Measurements from ENCODE around the gene DSCAML1.

DSCAML1 gene

DNA sequence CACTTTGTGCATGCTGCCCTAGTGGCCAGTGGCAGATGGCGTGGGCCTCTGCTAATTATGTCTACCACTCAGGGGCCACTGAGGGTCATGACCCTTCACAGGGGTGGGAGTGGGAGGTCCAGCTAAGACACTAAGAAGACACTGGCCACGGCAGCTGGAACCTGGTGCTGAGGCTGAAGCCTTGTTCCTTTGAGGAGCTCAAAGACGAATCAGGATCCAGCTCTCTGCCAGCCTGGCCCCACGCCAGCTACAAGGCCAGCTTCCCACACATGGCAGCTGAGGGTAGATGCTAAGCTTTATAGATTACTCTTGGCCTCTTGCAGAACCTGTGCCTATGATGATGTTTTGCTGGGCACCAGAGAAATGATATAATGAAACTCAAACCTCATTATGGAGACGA is 226.3 kb downstream of the DSCAML1 start:
- DNase-seq: no peak

DNA sequence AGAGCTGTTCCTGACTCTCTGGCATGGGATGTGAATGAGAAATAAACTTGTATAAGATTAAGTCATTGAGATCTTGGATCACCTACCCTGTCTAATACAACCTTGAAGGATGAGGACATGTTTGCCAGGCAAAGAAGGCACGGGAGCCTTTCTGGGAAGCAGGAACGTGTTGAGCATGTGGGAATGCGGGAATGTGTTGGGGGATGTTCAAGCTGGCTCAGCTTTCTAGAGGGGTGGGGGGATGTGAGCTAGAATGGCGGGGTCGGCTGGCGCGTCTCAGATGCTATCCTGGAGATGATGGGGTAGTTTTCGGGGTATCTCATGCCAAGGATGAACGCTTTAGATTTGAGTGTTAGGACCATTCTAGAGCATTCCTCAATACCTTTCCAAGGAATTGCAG is 227.1 kb downstream of the DSCAML1 start:
- DNase-seq: no peak

- no peak for DNase-seq
Observed at GRCh38 chr11:117565709-117566108, 231.3 kb downstream of the DSCAML1 start.

GRCh38 chr11:117564321-117564720 is 232.7 kb downstream of the DSCAML1 start:
- DNase-seq: no peak

- no peak for DNase-seq
Observed at GRCh38 chr11:117563556-117563955, 233.5 kb downstream of the DSCAML1 start.

DNA sequence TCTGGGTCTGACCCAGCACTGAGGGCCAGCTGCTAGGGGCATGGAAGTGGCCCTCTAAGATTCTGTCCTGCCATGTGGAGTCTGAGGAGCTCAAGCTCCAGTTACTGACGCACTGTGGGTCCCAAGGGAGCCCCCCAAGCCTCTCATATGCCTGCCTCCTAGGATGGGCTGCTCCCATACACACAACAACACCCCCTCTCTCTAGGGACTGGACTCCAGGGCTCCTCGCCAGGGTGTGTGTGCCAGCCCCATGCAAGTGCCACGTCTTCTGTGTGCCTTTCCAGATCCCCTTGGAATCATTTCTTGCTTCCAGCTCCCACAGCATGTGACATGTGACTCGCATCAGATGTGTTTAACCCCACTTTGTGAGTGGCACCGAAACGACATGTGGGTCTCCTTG is 234.9 kb downstream of the DSCAML1 start:
- no peak for DNase-seq

- DNase-seq: no peak
Observed at GRCh38 chr11:117560780-117561530, 236.1 kb downstream of the DSCAML1 start.

GRCh38 chr11:117559698-117560097 is 237.3 kb downstream of the DSCAML1 start:
- no peak for DNase-seq

DNA sequence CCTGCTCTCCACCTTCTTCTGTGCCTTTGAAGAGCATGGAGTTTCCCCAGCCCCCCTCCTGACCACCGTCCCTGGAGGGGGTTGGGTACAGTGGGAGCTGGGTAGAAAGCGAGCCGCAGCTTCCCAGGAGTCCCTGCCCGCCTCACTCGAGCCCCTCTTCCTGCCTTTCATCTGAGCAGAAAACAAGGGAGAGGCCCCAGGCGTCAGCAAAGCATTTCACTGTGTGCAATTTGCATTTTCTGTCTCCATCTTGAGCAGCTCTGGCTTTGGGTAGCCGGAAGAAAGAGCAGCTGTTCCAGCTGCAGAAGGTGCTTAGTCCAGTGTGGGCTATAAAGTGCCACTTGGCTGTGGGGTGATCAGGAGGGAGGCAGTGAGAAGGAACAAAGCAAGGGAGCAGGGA is 239.7 kb downstream of the DSCAML1 start:
- no peak for DNase-seq

DNA sequence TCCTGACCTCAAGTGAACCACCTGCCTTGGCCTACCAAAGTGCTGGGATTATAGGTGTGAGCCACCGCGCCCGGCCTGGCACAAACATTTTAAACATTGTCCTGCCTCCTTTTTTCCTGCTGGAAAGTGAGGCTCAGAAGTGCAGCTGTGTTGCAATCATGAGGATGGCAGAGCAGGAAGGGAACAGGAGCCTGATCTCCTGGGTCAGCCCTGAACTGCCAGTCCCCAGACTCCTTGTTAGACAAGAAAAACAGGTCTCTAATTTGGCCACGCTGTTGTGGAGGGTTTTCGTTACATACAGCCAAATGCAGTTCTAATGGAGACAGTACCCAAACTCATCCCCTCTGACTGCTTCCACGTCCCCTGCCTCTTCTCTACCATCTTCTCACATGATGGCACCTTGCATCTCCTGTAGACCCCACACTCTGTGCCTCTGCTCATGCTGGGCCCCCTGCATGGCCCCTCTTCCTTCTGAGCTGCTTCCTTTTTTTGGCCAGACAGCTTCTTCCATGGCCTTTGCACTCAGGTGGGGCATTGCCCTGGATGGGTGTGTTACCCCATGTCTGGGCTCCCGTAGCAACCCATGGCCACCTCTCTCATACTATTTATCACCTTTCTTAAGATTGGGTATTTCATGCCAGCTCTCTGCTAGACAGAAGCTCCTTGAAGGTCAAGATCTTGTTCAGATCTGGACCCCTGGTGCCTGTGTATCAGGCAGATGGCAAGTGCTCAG is 242.2 kb downstream of the DSCAML1 start:
- no peak for DNase-seq

GRCh38 chr11:117552626-117553025 is 244.4 kb downstream of the DSCAML1 start:
- DNase-seq: no peak

DNA sequence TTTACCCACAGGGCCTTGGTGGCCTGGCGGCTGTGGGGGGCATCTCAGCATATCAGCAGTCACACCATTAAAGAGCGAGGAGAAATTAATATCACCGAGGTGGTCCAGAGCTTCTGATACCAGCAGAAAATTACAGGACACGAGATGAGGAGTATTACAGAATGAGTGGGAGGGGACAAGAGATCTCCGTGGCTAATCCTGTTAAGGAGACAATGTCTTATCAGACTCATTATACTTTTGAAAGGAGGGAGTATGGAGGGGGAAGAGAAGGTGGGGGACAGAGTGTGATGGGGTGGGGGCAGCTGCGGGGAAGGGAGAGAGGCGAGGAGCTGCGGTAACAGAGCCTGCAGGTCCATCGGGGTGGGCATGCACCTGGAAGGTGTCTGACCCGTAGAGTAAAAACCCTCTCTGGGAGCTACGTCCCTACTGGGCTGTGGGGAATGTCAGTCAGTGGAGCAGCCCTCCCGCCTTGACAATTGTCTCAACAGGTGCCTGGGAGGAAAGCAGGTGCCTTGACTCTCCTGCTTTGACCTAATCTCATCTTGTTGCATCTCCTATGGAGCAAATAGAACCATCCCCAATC is 245.2 kb downstream of the DSCAML1 start:
- no peak for DNase-seq

- DNase-seq: no peak
Observed at GRCh38 chr11:117550466-117550865, 246.6 kb downstream of the DSCAML1 start.

DNA sequence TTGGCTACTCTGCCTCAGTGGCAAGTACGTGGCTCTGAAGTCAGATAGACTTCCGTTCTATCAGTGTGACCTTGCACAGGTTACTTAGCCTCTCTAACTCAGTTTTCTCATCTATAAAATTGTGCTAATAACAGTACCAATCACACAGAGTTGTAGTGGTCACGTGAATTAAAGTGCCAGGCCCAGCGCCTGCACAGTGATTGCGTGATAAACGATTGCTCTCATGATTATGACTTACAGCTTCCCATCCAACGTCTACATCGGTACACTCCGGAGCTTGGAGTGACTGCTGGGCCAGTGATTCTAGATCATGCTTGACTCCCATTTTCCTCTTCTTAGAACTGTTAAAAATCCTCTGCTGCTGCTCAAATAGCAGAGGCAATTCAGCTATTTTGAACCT is 247.6 kb downstream of the DSCAML1 start:
- no peak for DNase-seq

GRCh38 chr11:117548876-117549275 is 248.1 kb downstream of the DSCAML1 start:
- no peak for DNase-seq

DNA sequence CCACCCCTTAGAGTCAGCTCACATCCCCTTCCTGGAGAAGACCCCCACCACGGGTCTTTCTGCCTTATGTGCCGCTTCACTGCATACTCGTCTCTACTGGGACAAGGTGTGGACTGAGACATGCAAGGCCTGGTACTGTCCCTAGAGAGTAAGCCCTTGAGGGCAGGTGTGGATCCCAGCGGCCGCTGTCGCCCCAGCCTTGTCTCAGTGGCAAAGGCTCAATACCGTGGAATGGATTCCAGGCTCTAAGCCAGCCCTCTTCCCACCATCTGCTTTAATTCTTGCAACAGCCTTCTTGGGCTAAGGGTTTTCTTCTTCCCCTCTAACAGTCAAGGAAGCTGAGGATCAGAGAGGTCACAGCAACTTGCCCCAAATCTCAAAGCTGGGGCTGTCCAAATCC is 249.1 kb downstream of the DSCAML1 start:
- no peak for DNase-seq

- DNase-seq: no peak
Observed at GRCh38 chr11:117547195-117547850, 249.7 kb downstream of the DSCAML1 start.

DNA sequence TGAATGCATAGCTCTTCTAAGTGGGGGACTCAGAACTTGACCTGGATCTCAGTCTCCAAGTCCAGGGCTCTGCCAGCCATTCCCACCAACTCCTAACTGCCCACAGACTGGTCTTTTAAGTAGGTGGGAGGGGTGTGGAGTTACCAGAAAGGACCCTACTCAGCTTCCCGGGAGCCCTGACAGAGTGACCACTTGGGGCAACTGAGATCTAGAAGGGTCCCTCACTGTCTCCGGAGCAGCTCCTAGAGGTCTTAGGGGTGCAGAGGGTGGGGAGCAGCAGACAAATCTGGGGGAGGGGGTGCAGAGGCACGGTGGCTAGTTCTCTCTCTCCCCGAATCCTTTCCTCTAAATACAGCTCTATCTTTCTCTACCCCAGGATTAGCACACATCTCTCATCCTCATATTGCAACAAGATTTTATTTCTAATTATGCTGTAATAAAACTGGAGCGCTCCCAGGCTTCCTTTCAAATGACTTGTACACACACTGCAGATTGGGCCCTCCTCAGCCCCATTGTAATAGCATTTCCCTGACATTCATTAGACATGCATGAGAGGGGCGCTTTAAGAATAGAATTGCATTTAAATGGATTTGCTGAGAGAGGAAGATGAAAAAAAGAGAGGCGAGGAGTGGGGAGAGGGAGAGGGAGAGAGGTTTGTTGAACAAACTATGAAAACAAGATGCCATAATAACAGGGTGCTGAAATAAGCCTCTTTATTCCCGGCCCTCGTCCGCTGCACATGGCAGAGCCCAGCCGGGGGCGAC is 250.4 kb downstream of the DSCAML1 start:
- DNase-seq: no peak

DNA sequence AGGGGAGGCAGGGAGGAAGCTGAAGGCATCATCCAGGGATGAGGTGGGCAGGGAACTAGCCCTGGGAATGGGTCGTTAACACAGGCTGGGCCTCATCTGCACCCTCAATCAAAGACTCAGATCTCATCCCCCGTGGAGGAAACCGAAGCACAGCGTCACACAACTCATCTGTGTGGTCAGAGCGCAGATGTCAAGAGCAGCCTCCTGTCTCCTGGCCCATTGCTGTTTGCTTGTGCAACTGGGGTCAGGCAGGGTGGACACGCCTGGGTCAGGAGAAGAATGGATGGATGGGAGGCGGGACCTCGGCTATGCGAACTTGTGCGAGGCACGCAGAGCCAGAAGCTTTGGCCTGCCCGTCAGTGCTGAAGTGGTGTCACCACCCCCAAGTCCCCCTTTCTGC is 251.3 kb downstream of the DSCAML1 start:
- DNase-seq: no peak

DNA sequence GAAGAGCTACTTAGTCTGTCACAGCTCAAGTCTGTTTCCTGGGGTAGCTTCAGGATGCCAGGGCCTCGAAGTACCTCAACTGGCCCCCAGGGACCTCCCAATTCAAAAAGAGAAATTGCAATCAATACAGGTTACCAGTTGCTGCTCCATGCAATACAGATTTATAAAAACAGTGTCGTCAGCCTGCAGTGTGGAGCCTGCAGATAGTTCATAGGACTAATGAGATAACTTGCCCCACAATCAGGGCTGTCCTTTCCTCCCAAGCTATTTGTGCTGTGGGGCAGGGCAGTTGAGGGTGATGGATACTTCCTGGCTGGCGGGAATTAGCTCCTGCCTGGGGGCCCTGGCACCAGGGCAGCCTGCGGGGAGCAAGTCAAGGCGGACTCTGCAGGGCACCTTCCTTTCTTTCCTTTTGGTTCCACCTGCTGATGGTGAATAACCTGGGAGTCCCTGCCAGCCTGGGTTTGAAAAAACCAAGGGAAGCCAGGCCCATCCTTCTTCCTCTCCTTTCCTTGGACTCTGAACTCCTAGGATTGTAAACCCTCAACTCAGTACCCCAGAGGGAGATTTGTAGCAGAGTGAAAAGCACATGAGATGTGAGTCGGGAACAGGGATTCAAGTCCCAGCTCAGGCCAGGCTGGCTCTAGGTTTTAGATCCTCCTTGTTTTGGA is 252.8 kb downstream of the DSCAML1 start:
- no peak for DNase-seq

GRCh38 chr11:117541211-117541610 is 255.8 kb downstream of the DSCAML1 start:
- DNase-seq: no peak

All from GF-D8 (cell line).